Sciatic nerve (tissue), 2 donors: ENCODE measurements around the gene ROBO3. TPM values are rescaled to one million over a fixed set of nuclear protein-coding genes. Genes with fewer than 3 reads are reported as not detected.

ENCODE experiments used
- ATAC-seq: fragments of 200-7000 bp; cut with Tn5 transposase; one replicate; pipeline ENCODE4 v1.9.1; 2020; ENCODE audit warnings: mild to moderate bottlenecking, moderate library complexity
- DNase-seq: peaks from one replicate; pipeline ENCODE4 v3.0.0-alpha.2; 2020; ENCODE audit warnings: low spot score
- intact Hi-C: fragments of 100-400 bp; cut with DNase I; formaldehyde crosslinking; loops from one replicate; pipeline ENCODE4 v1.14.2; 2022
- total RNA-seq: library from RNA; stranded (reverse); fragmentation: NEBNext Ultra II Directional; extraction: Animal tissue kit (Norgen Biotek cat#: 25700); gene quantifications from one replicate; pipeline ENCODE4 v1.2.1, GENCODE V29; 2021
- donor health status: DM: no; HTN: no; CAD: no.
- donor health status: DM: no; HTN: no; CAD: no.

The ROBO3 gene
- total RNA-seq, 1 donor from 2014 or later, result 36.6 TPM

GRCh38 chr11:124872280-124872679, 7.0 kb downstream of the ROBO3 start:
- ATAC-seq (no peak), DNase-seq (peak; percentile 40)
- intact Hi-C loops, result no loop called here

- ATAC-seq, result no peak
- intact Hi-C loops, result no loop called here
- no peak for DNase-seq
Observed at GRCh38 chr11:124872741-124873140, 7.5 kb downstream of the ROBO3 start.

GRCh38 chr11:124873951-124874350, 8.7 kb downstream of the ROBO3 start:
- no peak for ATAC-seq
- DNase-seq, result peak; percentile 50
- intact Hi-C loops, result no loop called here

GRCh38 chr11:124874571-124875255, 9.5 kb downstream of the ROBO3 start:
- ATAC-seq, result no peak
- intact Hi-C loops, result no loop called here
- DNase-seq, result no peak

- ATAC-seq, result no peak
- intact Hi-C loops, result no loop called here
- no peak for DNase-seq
Observed at GRCh38 chr11:124875401-124875800, 10.2 kb downstream of the ROBO3 start.

GRCh38 chr11:124875943-124876817, 10.9 kb downstream of the ROBO3 start:
- intact Hi-C loops, result no loop called here
- ATAC-seq, result peak; percentile 94
- DNase-seq, result peak; percentile 93

- no peak for DNase-seq
- peak; percentile 2 for ATAC-seq
Observed at GRCh38 chr11:124876818-124877630, 11.8 kb downstream of the ROBO3 start.

GRCh38 chr11:124877631-124877909, 12.3 kb downstream of the ROBO3 start:
- no peak for ATAC-seq

More at GRCh38 chr11:124876818-124877630, 11.8 kb downstream of the ROBO3 start:
- intact Hi-C loops, result no loop called here

GRCh38 chr11:124877910-124878758, 12.9 kb downstream of the ROBO3 start:
- intact Hi-C loops, result no loop called here
- ATAC-seq, result no peak

More at GRCh38 chr11:124877631-124877909, 12.3 kb downstream of the ROBO3 start:
- intact Hi-C loops, result no loop called here
- no peak for DNase-seq

GRCh38 chr11:124878759-124879492, 13.7 kb downstream of the ROBO3 start:
- no peak for ATAC-seq

More at GRCh38 chr11:124877910-124878758, 12.9 kb downstream of the ROBO3 start:
- DNase-seq, result no peak

GRCh38 chr11:124879493-124880289, 14.5 kb downstream of the ROBO3 start:
- intact Hi-C loops, result no loop called here
- DNase-seq (no peak), ATAC-seq (no peak)

More at GRCh38 chr11:124878759-124879492, 13.7 kb downstream of the ROBO3 start:
- intact Hi-C loops, result no loop called here
- no peak for DNase-seq

- DNase-seq, result no peak
- ATAC-seq, result no peak
- intact Hi-C loops, result no loop called here
Observed at GRCh38 chr11:124880290-124880611, 15.0 kb downstream of the ROBO3 start.

GRCh38 chr11:124880958-124881357, 15.7 kb downstream of the ROBO3 start:
- intact Hi-C loops, result no loop called here
- no peak for ATAC-seq
- no peak for DNase-seq

- intact Hi-C loops, result no loop called here
- DNase-seq, result no peak
- ATAC-seq, result peak; percentile 35
Observed at GRCh38 chr11:124882339-124883071, 17.3 kb downstream of the ROBO3 start.

GRCh38 chr11:124884340-124884739, 19.1 kb downstream of the ROBO3 start:
- ATAC-seq, result no peak
- intact Hi-C loops, result no loop called here

GRCh38 chr11:124884869-124885479, 19.7 kb downstream of the ROBO3 start:
- intact Hi-C loops, result no loop called here
- DNase-seq, result no peak
- ATAC-seq, result no peak

More at GRCh38 chr11:124884340-124884739, 19.1 kb downstream of the ROBO3 start:
- DNase-seq, result no peak
